Endodermal cell (in vitro differentiated cells): ENCODE measurements around the gene CALD1. TPM values are rescaled to one million over a fixed set of nuclear protein-coding genes. Genes with fewer than 3 reads are reported as not detected.

Experiments
- DNase-seq: peaks from one replicate; pipeline ENCODE4 v3.0.0-alpha.2; 2017
- H3K27ac ChIP-seq: 2 replicates; pipeline ENCODE4 v1.5.1; 2013; ENCODE audit warnings: mild to moderate bottlenecking, low read depth, low read length, moderate library complexity
- H3K27me3 ChIP-seq: 2 replicates; pipeline ENCODE4 v1.6.1; 2013; ENCODE audit warnings: mild to moderate bottlenecking, low read length, moderate library complexity; ENCODE audit not compliant: insufficient read depth, control insufficient read depth, poor library complexity, severe bottlenecking
- H3K36me3 ChIP-seq: 2 replicates; pipeline ENCODE4 v1.7.0; 2013; ENCODE audit warnings: mild to moderate bottlenecking, low read length, moderate library complexity; ENCODE audit not compliant: control insufficient read depth, insufficient read depth
- H3K4me1 ChIP-seq: one replicate; pipeline ENCODE4 v1.7.0; 2013; ENCODE audit warnings: low read length; ENCODE audit not compliant: control insufficient read depth, insufficient read depth
- H3K4me3 ChIP-seq: 2 replicates; pipeline ENCODE4 v1.5.1; 2013; ENCODE audit warnings: mild to moderate bottlenecking, low read length, moderate library complexity
- H3K9ac ChIP-seq: 2 replicates; pipeline ENCODE4 v1.6.1; 2013; ENCODE audit warnings: mild to moderate bottlenecking, low read length, moderate library complexity; ENCODE audit not compliant: poor library complexity, severe bottlenecking; ENCODE audit errors: extremely low read depth
- H3K9me3 ChIP-seq: 2 replicates; pipeline ENCODE4 v1.6.1; 2013; ENCODE audit warnings: mild to moderate bottlenecking, low read length, moderate library complexity; ENCODE audit not compliant: control insufficient read depth
- H3K27ac Mint-ChIP-seq: 2 replicates; pipeline ENCODE4 v1.8.0; 2020; ENCODE audit warnings: mixed read lengths
- H3K27me3 Mint-ChIP-seq: 2 replicates; pipeline ENCODE4 v1.8.0; 2021; ENCODE audit warnings: mild to moderate bottlenecking, mixed read lengths; ENCODE audit not compliant: insufficient read depth
- H3K36me3 Mint-ChIP-seq: 2 replicates; pipeline ENCODE4 v1.8.0; 2020; ENCODE audit warnings: low read depth, mixed read lengths
- H3K4me1 Mint-ChIP-seq: 2 replicates; pipeline ENCODE4 v1.8.0; 2020; ENCODE audit warnings: mixed read lengths
- H3K4me3 Mint-ChIP-seq: 2 replicates; pipeline ENCODE4 v1.8.0; 2020; ENCODE audit warnings: mild to moderate bottlenecking, moderate library complexity, mixed read lengths
- H3K9me3 Mint-ChIP-seq: 2 replicates; pipeline ENCODE4 v1.8.0; 2020; ENCODE audit warnings: mild to moderate bottlenecking, mixed read lengths
- CTCF ChIP-seq: fragments of 200-600 bp; sonication (generic); conservative IDR thresholded peaks from 2 replicates; pipeline ENCODE4 v1.5.0; 2021; ENCODE audit warnings: antibody characterized with exemption, mild to moderate bottlenecking
- WGBS, 2 experiments: methylation state at CpG; one replicate each; pipeline versions ENCODE4 v1.1.5 to v1.1.7; 2013; ENCODE audit warnings: missing lambda C conversion rate in 2 of 2, mixed read lengths in 1 of 2; ENCODE audit not compliant: insufficient coverage in 1 of 2, insufficient read length in 1 of 2; 5-methylcytosine and 5-hydroxymethylcytosine counted together
- total RNA-seq, 2 donors: library from RNA; stranded (reverse); fragmentation: NEBNext Ultra II Directional in 1 of 2; extraction: Animal tissue kit (Norgen Biotek cat#: 25700) in 1 of 2; gene quantifications; 2 replicates in 1 of 2; 3 replicates in 1 of 2; pipeline ENCODE4 v1.2.1, GENCODE V29; 2021

Gene CALD1
- total RNA-seq, 2 donors from 2014 or later, result 111 to 132 TPM

- H3K9me3 ChIP-seq, result no peaks in the 10 kb centered on the region
These were observed 108.1 kb downstream of the CALD1 start for GRCh38 chr7:134887523-134887922.

GRCh38 chr7:134888141-134888740, 108.8 kb downstream of the CALD1 start:
- H3K27ac Mint-ChIP-seq, result no peak overlapping the region
- no peaks in the 10 kb centered on the region for H3K9me3 Mint-ChIP-seq
- no peaks in the 10 kb centered on the region for H3K36me3 Mint-ChIP-seq

More at GRCh38 chr7:134887523-134887922, 108.1 kb downstream of the CALD1 start:
- no peak for TF ChIP-seq CTCF
- Histone ChIP-seq H3K4me1 (peaks cover 14% of the 10 kb centered on the region), H3K27me3 (no peaks in the 10 kb centered on the region), H3K9ac (no peak overlapping the region), H3K36me3 (no peaks in the 10 kb centered on the region), H3K27ac (no peak overlapping the region), H3K4me3 (no peak overlapping the region)
- H3K27me3 Mint-ChIP-seq, result no peaks in the 10 kb centered on the region
- no peak overlapping the region for H3K4me3 Mint-ChIP-seq
- H3K9me3 Mint-ChIP-seq, result no peaks in the 10 kb centered on the region
- H3K36me3 Mint-ChIP-seq, result no peaks in the 10 kb centered on the region
- H3K27ac Mint-ChIP-seq, result no peak overlapping the region
- WGBS, 2 experiments, result 97 to 100% methylated on average over 3 to 7 of the region's 8 CpGs
- no peak for DNase-seq
- peaks cover 50% of the 10 kb centered on the region for H3K4me1 Mint-ChIP-seq

More at GRCh38 chr7:134888141-134888740, 108.8 kb downstream of the CALD1 start:
- H3K27me3 ChIP-seq, result no peaks in the 10 kb centered on the region
- H3K4me3 ChIP-seq, result no peak overlapping the region
- no peak overlapping the region for H3K9ac ChIP-seq
- 84 to 95% methylated on average over 3 of the region's 3 CpGs for WGBS, 2 experiments
- peaks cover 51% of the 10 kb centered on the region for H3K4me1 Mint-ChIP-seq
- peaks cover 14% of the 10 kb centered on the region for H3K4me1 ChIP-seq
- H3K4me3 Mint-ChIP-seq, result no peak overlapping the region
- TF ChIP-seq CTCF, result no peak
- no peaks in the 10 kb centered on the region for H3K27me3 Mint-ChIP-seq
- no peaks in the 10 kb centered on the region for H3K9me3 ChIP-seq
- H3K27ac ChIP-seq, result no peak overlapping the region
- DNase-seq, result no peak
- no peaks in the 10 kb centered on the region for H3K36me3 ChIP-seq
